HG03439 (cell line): Measurements from ENCODE around the gene SETX.
"Not testable (repeated sequence)": the region's sequence is repeated elsewhere in the genome, so short reads cannot be mapped to it uniquely, and the experiment has no call there.

ENCODE experiments used
- ATAC-seq: cut with Tn5 transposase; IDR thresholded peaks from one replicate; pipeline ENCODE4 v1.9.1; 2021; ENCODE audit warnings: mild to moderate bottlenecking, moderate library complexity; ENCODE audit not compliant: unreplicated experiment

Gene SETX

GRCh38 chr9:132288361-132288760 lies 66.4 kb downstream of the SETX start:
- ATAC-seq: no peak

GRCh38 chr9:132287256-132287760 lies 67.5 kb downstream of the SETX start:
- no peak for ATAC-seq

- no peak for ATAC-seq
These were observed 70.9 kb downstream of the SETX start for GRCh38 chr9:132283863-132284262.

DNA sequence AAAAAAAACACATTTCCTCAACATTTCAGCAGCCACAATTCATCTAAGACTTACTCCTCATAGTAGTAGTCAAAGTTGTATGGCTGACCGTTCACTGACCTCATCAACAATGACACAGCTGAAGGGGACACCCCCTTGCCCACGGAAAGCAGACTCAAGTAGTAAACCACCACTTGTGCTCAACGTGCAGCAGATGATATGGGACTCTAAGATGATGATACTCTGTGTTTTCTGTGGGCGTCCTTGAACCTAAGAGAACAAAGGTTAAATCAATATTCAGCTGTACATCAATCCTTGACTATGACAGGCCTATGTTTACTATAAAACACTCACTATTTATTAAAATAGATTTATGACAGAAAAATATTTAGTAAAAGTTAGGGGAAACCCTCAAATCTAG lies 71.6 kb downstream of the SETX start:
- ATAC-seq: no peak

DNA sequence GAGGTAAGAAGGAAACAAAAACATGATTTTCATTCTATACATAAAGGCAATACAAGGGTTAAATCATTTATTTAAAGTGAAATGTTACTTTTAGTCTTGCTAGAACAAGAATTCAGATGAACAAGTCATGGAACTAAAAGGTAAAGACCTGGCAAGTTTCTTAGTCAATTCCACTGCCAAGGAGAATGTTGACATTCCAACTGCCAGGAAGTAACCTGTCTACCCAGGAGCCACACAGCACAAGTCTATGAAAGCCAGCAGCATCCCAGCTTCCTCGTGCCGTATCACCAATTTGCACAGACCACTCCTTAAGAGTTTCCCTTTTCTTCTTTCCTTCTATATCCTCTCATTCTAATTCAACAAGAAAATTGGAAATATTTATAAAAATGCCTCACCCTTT lies 79.9 kb downstream of the SETX start:
- ATAC-seq: no peak

DNA sequence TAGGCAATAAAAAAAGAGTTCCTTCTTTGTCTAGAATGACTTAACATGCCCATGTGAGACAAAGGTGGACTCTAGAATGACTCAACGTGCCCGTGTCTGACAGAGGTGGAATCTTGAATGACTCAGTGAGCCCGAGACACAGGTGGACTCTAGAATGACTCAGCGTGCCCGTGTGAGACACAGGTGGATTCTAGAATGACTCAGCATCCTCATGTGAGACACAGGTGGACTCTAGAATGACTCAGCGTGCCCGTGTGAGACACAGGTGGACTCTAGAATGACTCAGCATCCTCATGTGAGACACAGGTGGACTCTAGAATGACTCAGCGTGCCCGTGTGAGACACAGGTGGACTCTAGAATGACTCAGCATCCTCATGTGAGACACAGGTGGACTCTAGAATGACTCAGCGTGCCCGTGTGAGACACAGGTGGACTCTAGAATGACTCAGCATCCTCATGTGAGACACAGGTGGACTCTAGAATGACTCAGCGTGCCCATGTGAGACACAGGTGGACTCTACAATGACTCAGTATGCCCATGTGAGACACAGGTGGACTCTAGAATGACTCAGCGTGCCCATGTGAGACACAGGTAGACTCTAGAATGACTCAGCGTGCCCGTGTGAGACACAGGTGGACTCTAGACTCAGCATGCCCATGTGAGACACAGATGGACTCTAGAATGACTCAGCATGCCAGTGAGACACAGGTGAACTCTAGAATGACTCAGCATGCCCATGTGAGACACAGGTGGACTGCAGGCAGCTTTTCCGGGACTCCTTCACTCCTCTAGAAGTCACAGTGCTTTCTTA lies 84.9 kb downstream of the SETX start:
- ATAC-seq: not testable (repeated sequence)

GRCh38 chr9:132268725-132269352 lies 85.9 kb downstream of the SETX start:
- no peak for ATAC-seq

DNA sequence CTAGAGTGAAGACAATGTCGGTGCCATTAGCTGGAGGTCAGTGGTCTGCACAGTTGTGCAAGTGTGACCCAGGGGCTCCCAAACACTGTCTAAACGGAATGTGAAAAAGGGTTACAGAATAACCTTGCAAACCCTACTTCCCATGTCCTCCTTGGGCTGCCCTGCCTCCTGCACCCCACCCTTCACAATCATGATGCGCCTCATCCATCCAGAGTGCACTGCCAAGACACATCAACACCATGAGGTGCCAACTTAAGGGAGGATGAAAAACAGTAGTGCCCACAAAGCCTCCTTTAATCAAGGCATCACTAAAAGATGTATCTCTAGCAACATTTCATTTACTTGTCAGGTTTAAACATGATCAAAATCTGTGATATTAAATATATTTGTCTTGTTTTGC lies 87.1 kb downstream of the SETX start:
- ATAC-seq: no peak

DNA sequence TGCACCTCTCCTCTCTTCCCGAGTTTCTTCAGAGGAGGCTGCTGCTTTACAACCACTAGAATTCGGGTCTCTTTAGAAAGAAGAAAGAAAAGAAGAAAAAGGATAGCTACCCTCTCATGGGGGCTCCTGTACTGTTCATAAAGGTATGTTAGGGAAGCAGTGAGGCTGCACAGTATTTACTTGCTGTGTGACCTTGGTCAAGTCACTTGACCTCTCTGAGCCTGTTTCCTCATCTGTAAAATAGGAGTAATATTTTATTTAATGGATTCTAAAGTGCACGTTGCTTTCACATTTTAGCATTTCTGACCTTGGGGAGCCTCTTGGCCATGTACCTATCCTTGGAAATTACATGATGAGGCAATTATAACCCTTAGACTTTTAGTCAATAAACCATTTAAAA lies 88.8 kb downstream of the SETX start:
- ATAC-seq: no peak

GRCh38 chr9:132260846-132261245 lies 93.9 kb downstream of the SETX start:
- ATAC-seq: no peak

- no peak for ATAC-seq
These were observed 104.2 kb downstream of the SETX start for GRCh38 chr9:132250324-132251262.

GRCh38 chr9:132249690-132250089 lies 105.1 kb downstream of the SETX start:
- no peak for ATAC-seq

- no peak for ATAC-seq
These were observed 105.7 kb downstream of the SETX start for GRCh38 chr9:132249123-132249522.

DNA sequence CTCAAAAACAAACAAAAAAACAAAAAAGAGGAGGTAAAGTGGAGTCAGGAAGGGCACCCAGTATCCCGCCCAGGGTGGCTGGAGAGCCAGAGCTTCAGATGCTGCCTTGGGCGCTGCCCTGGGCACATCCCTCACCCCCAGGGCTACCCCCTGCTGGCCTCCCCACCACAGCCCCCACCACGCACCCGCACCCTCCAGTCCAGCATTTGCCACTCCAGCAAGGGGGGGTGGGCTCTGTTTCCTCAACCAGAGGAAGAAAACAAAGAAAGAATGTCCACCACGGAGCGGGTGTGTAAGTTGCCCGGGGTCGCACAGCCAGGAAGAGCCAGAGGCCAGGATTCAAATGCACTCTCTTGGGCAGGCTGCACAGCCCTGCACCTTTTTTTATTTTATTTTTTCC lies 106.8 kb downstream of the SETX start:
- ATAC-seq: no peak

DNA sequence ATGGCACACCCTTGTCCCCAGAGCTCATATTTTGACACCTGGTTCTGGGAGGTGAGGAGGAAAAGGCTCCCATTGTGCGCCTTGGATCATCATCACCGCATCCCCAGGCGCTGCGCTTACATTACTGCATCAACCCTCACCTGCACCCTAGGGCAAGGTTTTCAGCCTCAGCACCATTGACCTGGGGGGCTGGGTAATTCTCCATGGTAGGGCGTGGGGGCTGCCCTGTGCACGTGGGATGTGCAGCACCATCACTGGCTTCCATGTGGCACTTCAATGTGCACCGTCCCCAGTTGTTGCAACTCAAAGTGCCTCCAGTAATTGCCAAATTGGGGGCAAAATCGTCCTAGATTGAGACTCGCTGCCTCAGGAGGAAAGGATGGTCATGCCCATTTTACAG lies 109.3 kb downstream of the SETX start:
- no peak for ATAC-seq

DNA sequence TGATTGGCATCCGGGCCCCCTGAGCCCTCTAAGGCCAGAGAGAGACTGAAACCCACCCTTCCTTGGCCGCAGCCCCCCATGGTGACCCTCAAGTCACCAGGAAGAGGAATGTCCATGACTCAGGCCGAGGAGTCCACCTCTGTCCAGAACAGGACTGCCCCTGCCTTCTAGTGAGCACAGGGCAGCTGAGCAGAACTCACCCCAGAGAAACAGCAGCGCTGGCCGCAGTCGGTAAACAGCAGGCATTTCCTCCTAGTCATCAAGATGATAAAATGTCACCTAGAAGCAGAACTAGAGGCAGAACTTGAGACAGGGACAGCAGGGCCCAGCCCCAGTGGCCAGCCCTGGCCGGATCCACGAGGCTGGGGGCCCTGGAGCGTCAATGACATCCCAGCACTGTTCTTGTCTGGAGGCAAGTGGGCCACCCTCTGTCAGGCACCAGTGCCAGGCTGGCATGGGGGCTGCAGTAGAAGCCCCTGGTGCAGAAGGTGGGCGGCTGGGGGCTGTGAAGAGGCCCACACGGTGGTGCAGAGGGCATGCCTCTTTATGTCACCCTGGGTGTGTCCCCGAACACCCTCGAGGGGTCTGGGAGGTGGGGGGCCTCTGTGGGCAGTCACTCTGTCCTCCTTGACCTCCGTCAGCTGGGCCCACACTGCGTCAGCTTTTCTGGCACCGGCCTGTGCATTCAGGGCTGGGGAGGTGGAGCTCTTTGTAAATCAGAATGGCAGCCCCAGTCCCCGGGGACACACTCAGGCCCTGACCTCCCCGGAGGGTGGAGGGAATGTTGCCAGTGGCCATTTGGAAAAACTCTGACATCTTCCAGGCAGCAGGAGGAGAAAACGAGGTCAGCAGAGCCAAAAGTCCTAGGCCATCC lies 110.0 kb downstream of the SETX start:
- no peak for ATAC-seq

DNA sequence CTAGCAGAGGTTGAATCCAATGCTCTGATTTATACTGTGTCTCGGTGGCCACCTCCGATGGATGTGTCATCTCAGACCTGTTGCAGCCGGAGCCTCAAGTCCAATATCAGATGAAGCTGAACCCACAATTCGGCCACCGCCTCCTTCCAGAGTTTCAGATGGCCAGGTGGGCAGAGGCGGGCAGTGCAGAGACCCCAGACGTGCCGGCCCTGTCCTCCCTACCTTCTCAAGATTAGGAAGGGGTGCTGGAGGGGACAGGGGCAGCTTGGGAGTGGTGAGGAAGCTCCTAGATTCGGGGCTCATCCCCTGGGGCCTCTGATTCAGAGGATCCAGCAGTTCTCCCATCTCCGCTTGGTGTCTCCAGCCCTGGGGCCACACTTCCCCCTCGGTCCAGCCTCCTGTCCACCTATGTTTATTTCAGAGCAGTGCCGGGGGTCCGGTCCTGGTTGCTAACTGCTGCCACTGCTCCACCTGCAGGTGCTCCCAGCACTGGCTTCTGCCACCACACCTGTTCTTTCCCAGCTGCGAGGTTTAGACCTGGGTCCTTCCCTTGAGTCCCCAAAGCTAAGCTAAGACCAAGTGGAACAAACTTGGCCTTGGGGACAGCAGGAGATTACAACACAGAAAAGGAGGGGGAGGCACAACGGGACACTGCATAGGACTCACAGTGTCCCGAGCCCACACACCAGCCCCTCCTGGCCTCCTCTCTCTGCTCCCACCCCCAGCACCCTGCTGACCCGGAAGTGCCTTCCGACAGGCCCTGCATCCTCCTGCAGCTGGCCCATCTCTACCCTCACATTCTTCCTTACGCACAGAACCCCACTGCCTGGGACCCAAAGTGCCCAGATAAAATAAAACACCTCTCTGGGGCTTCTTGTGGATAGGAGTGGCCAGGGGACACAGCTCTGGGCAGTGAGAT lies 111.4 kb downstream of the SETX start:
- no peak for ATAC-seq

GRCh38 chr9:132242621-132243155 lies 112.1 kb downstream of the SETX start:
- no peak for ATAC-seq
